ENCODE data around the gene ZNF311.
"Not testable (repeated sequence)": the region's sequence is repeated elsewhere in the genome, so short reads cannot be mapped to it uniquely, and the experiment has no call there.

ZNF311 gene

DNA sequence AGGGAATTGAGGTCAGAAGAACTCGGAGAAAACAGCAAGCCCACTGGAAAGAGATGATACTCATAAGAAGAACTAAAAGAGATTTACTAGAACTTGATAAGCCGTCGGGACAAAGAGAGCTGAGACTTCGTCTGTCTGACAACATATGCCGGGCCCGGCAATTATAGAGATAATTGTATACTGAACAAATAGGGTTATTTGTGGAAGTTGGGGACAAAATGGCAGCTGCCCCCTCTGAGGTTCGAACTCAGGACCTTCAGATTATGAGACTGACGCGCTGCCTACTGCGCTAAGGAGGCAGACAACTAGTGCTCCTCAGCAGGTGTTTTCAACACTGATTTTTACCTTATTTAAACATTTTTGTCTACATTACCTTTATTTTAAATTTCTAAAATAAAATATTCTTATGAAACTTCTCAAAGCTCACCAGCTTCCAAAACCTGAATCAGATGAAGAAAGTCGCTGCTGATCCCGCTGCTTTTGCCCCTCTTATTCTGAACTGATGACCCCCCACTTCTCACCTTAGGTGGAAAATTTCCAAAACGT lies 52.0 kb downstream of the ZNF311 start:
- peak; percentile 52 for DNase-seq (ENCODE audit: low read depth)

DNA sequence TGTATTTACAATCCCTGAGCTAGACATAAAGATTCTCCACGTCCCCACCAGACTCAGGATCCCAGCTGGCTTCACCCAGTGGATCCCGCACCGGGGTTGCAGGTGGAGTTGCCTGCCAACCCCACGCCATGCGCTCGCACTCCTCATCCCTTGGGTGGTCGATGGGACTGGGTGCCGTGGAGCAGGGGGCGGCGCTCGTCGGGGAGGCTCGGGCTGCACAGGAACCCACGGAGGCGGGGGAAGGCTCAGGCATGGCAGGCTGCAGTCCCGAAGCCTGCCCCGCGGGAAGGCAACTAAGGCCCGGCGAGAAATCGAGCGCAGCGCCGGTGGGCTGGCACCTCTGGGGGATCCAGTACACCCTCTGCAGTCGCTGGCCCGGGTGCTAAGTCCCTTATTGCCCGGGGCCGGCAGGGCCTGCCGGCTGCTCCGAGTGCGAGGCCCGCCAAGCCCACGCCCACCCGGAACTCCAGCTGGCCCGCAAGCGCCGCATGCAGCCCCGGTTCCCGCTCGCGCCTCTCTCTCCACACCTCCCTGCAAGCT lies 55.4 kb downstream of the ZNF311 start:
- not testable (repeated sequence) for DNase-seq (ENCODE audit: low read depth)

GRCh38 chr6:28948782-28949486 lies 56.2 kb downstream of the ZNF311 start:
- DNase-seq (ENCODE audit: low read depth), result no peak

GRCh38 chr6:28947831-28948270 lies 57.3 kb downstream of the ZNF311 start:
- DNase-seq (ENCODE audit: low read depth), result peak; percentile 27

DNA sequence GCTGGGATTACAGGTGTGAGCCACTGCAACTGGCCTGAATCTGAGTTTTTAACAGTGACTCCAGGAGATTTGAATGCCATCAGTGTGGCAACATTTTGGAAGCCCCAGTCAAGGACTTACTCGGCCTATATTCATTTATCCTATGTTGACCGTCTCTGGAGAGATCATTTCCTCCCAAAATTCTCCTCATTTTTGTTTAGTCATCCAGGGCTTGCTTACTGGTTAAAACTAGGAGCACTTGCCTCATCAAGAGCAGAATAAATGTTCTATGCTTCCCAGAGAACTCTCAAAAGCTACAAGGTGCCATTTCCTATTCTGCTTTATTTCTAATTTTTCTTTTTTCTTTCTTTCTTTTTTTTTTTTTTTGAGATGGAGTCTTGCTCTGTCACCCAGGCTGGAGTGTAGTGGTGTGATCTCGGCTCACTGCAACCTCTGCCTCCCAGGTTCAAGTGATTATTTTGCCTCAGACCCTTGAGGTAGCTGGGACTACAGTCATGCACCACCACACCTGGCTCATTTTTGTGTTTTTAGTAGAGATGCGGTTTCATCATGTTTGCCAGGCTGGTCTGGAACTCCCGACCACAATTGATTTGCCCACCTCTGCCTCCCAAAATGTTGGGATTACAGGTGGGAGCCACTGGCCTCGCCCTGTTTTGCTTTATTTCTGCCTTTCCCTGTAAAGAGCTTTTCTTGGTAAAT lies 57.9 kb downstream of the ZNF311 start:
- no peak for DNase-seq (ENCODE audit: low read depth)

DNA sequence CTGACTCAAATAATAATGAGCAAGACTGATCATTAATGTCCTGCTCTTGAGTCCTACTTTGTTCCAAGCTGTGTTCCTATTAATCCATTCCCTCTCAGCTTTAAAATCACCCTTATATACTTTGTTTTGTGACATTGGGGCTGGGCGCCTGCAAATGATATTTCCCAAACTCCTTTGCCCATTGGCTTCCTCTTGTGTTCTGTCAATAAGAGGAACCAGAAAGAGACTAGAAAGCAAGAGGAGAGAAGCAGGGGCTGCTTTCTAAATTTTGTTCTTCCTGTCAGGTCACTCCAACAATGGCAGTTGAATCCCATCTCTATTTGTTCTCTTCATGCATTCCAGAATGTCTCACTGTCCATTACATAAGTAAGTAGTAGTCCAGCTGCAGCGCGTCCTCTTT lies 59.8 kb downstream of the ZNF311 start:
- no peak for DNase-seq (ENCODE audit: low read depth)

Measured in amniotic epithelial cell (primary cell).